ENCODE results near the gene OR5D16. TPM values are rescaled to one million over a fixed set of nuclear protein-coding genes. Genes with fewer than 3 reads are reported as not detected.

OR5D16 gene
- total RNA-seq = not detected in 2 replicates

GRCh38 chr11:55838452-55838851 lies at the start of gene OR5D16:
Gene OR5D16 (plus strand): TSS chr11:55838752. CDS start chr11:55838752, 0 bp downstream.

GRCh38 chr11:55795256-55795655 lies 43.3 kb upstream of the OR5D16 start, which contains the start of gene OR5D14:
Gene OR5D14 (plus strand): TSS chr11:55795556. CDS start chr11:55795556, 0 bp downstream.

GRCh38 chr11:55811067-55811466 lies 27.5 kb upstream of the OR5D16 start, which contains the start of gene OR5L1:
Gene OR5L1 (plus strand): TSS chr11:55811367. CDS start chr11:55811467, 100 bp downstream.

GRCh38 chr11:55819330-55819729 lies 19.2 kb upstream of the OR5D16 start, which contains the start of gene OR5D18:
Gene OR5D18 (plus strand): TSS chr11:55819630. CDS start chr11:55819630, 0 bp downstream.

GRCh38 chr11:55826919-55827318 lies 11.6 kb upstream of the OR5D16 start, which contains the start of gene OR5L2:
Gene OR5L2 (plus strand): TSS chr11:55827219. CDS start chr11:55827219, 0 bp downstream.

GRCh38 chr11:55882997-55883396 lies 44.4 kb downstream of the OR5D16 start, which contains the start of gene TRIM51:
Gene TRIM51 (plus strand): TSS chr11:55883297. CDS start chr11:55885429, 2,132 bp downstream.

Small RNAs within 50 kb of the gene (small RNA-seq; reads per million reads assigned to genes)
- gene AC036111.3 (ENCODE audit: low replicate concordance) = not detected

Other genes with a start within 250 kb of the OR5D16 start
- not detected in 2 replicates for gene OR4C11, start 231.1 kb upstream of the OR5D16 start, total RNA-seq
- gene OR4P4, start 203.6 kb upstream of the OR5D16 start, total RNA-seq = not detected in 2 replicates
- gene OR4S2, start 190.4 kb upstream of the OR5D16 start, total RNA-seq = not detected in 2 replicates
- not detected in 2 replicates for gene OR4C6, start 176.6 kb upstream of the OR5D16 start, total RNA-seq
- gene OR5D13, start 65.3 kb upstream of the OR5D16 start, total RNA-seq = not detected in 2 replicates
- gene OR5D14, start 43.2 kb upstream of the OR5D16 start, total RNA-seq = not detected in 2 replicates
- not detected in 2 replicates for gene OR5L1, start 27.4 kb upstream of the OR5D16 start, total RNA-seq
- gene OR5D18, start 19.1 kb upstream of the OR5D16 start, total RNA-seq = not detected in 2 replicates
- not detected in 2 replicates for gene OR5L2, start 11.5 kb upstream of the OR5D16 start, total RNA-seq
- not detected in 2 replicates for gene TRIM51, start 44.5 kb downstream of the OR5D16 start, total RNA-seq
- gene OR5W2, start 75.8 kb downstream of the OR5D16 start, total RNA-seq = not detected in 2 replicates
- gene OR5I1, start 97.6 kb downstream of the OR5D16 start, total RNA-seq = not detected in 2 replicates
- not detected in 2 replicates for gene OR10AG1, start 131.2 kb downstream of the OR5D16 start, total RNA-seq
- gene OR5F1, start 155.9 kb downstream of the OR5D16 start, total RNA-seq = not detected in 2 replicates
- not detected in 2 replicates for gene OR5AS1, start 188.9 kb downstream of the OR5D16 start, total RNA-seq

All from placental pericyte (primary cell).